H1 (cell line): ENCODE measurements around the gene GIPR. TPM values are rescaled to one million over a fixed set of nuclear protein-coding genes. Genes with fewer than 3 reads are reported as not detected.

Source experiments
- BRCA1 ChIP-seq: IDR thresholded peaks from 2 replicates; pipeline ENCODE4 v1.6.1; 2012; ENCODE audit warnings: low read depth, low read length, improper control_type of control experiment
- CBX8 ChIP-seq: fragments of 300-800, 300-1000 bp; sonication (generic); IDR thresholded peaks from 2 replicates; pipeline ENCODE4 v1.7.1; 2016; ENCODE audit warnings: low read depth, low read length, borderline replicate concordance
- CHD2 ChIP-seq: IDR thresholded peaks from 2 replicates; pipeline ENCODE4 v1.6.1; 2012; ENCODE audit warnings: low read length, improper control_type of control experiment
- CREB1 ChIP-seq: IDR thresholded peaks from 2 replicates; pipeline ENCODE4 v1.6.1; 2012; ENCODE audit warnings: inconsistent platforms
- E2F6 ChIP-seq: IDR thresholded peaks from 2 replicates; pipeline ENCODE4 v1.6.1; 2012; ENCODE audit warnings: inconsistent platforms
- EP300 ChIP-seq, 2 experiments: IDR thresholded peaks; 1 replicate in 1 of 2; 2 replicates in 1 of 2; pipeline ENCODE4 v1.6.1; 2011 to 2012; ENCODE audit warnings: low read depth in 2 of 2, low read length in 2 of 2, mild to moderate bottlenecking in 2 of 2, borderline replicate concordance in 1 of 2, inconsistent platforms in 1 of 2, moderate library complexity in 1 of 2
- JUND ChIP-seq: IDR thresholded peaks from 2 replicates; pipeline ENCODE4 v1.6.1; 2011; ENCODE audit warnings: mild to moderate bottlenecking, improper control_type of control experiment, low read length
- KDM5A ChIP-seq: fragments of 200-600 bp; IDR thresholded peaks from 2 replicates; pipeline ENCODE4 v1.7.1; 2012; ENCODE audit warnings: mild to moderate bottlenecking, low read length, inconsistent platforms, mixed read lengths
- MAFK ChIP-seq: IDR thresholded peaks from 2 replicates; pipeline ENCODE4 v1.6.1; 2012; ENCODE audit warnings: low read depth, mild to moderate bottlenecking, improper control_type of control experiment, low read length
- MAX ChIP-seq: IDR thresholded peaks from 2 replicates; pipeline ENCODE4 v1.6.1; 2012; ENCODE audit warnings: inconsistent platforms
- NRF1 ChIP-seq: IDR thresholded peaks from 2 replicates; pipeline ENCODE4 v1.6.1; 2011; ENCODE audit warnings: mild to moderate bottlenecking, low read depth, low read length, improper control_type of control experiment
- POLR2AphosphoS5 ChIP-seq: IDR thresholded peaks from 2 replicates; pipeline ENCODE4 v1.6.1; 2011; ENCODE audit warnings: low read depth, low read length
- RAD21 ChIP-seq, 2 experiments: IDR thresholded peaks in 1 of 2; conservative IDR thresholded peaks in 1 of 2; 2 replicates each; pipeline ENCODE4 v1.6.1; 2011; ENCODE audit warnings: low read depth in 2 of 2, low read length in 2 of 2, improper control_type of control experiment in 1 of 2, inconsistent platforms in 1 of 2, mild to moderate bottlenecking in 1 of 2, moderate library complexity in 1 of 2
- RFX5 ChIP-seq: IDR thresholded peaks from 2 replicates; pipeline ENCODE4 v1.6.1; 2011; ENCODE audit warnings: low read depth, low read length, improper control_type of control experiment, borderline replicate concordance
- RXRA ChIP-seq: IDR thresholded peaks from 2 replicates; pipeline ENCODE4 v1.6.1; 2011; ENCODE audit warnings: low read depth, mild to moderate bottlenecking, low read length, moderate library complexity; ENCODE audit not compliant: insufficient read depth
- SAP30 ChIP-seq: fragments of 300-600 bp; sonication (generic); IDR thresholded peaks from 2 replicates; pipeline ENCODE4 v1.7.1; 2012; ENCODE audit warnings: low read length, moderate library complexity, mild to moderate bottlenecking, inconsistent platforms; ENCODE audit not compliant: insufficient read depth, insufficient replicate concordance
- SIN3A ChIP-seq, 2 experiments: IDR thresholded peaks in 1 of 2; conservative IDR thresholded peaks in 1 of 2; 2 replicates each; pipeline ENCODE4 v1.6.1; 2011 to 2012; ENCODE audit warnings: low read length in 2 of 2, improper control_type of control experiment in 1 of 2, low read depth in 1 of 2, mild to moderate bottlenecking in 1 of 2
- SIX5 ChIP-seq: IDR thresholded peaks from 2 replicates; pipeline ENCODE4 v1.6.1; 2011; ENCODE audit warnings: mild to moderate bottlenecking, low read depth, low read length
- SP4 ChIP-seq: IDR thresholded peaks from 2 replicates; pipeline ENCODE4 v1.6.1; 2012; ENCODE audit warnings: low read length, inconsistent platforms
- TBP ChIP-seq: IDR thresholded peaks from 2 replicates; pipeline ENCODE4 v1.6.1; 2011; ENCODE audit warnings: low read depth, low read length, improper control_type of control experiment
- YY1 ChIP-seq: IDR thresholded peaks from 2 replicates; pipeline ENCODE4 v1.6.1; 2011; ENCODE audit warnings: low read depth, mild to moderate bottlenecking, low read length
- polyA plus RNA-seq, 7 experiments: library from polyadenylated mRNA; depleted of rRNA in 3 of 7; stranded (reverse) in 5 of 7; unstranded in 2 of 7; fragments of >200 nt in 5 of 7; fragments of 200-250 nt in 2 of 7; gene quantifications; 1 replicate in 5 of 7; 2 replicates in 1 of 7; 4 replicates in 1 of 7; pipeline versions ENCODE4 v1.2.1 to v1.2.3, GENCODE V29; 2011 to 2013; ENCODE audit warnings: missing spikeins in 2 of 7, mixed read lengths in 2 of 7
- total RNA-seq: library from RNA; stranded (reverse); fragmentation: NEBNext Ultra II Directional; extraction: Animal tissue kit (Norgen Biotek cat#: 25700); gene quantifications from 2 replicates; pipeline ENCODE4 v1.2.1, GENCODE V29; 2021
- TF ChIP-seq, protein P1 (sequence below): IDR thresholded peaks from 2 replicates; pipeline ENCODE4 v1.6.1; 2011; ENCODE audit warnings: low read length, improper control_type of control experiment

Gene GIPR
- total and polyA plus RNA-seq, 2 of the 8 experiments (the other 6 are each of a cell fraction or from before 2014, with no cell fraction given) = 0.42 to 1.3 TPM

- TF ChIP-seq RXRA = no peak
- peak; percentile 33; the same call in 1 of the 2 replicates for TF ChIP-seq E2F6
- no peak for TF ChIP-seq CHD2
- no peak for TF ChIP-seq RAD21 (IDR thresholded peaks at IDR 0.05 in 1 of 2, conservative IDR thresholded peaks at IDR 0.05 in 1 of 2; ENCODE audit: low read depth in 2 of 2, low read length in 2 of 2)
- peak; percentile 40 to 92 for TF ChIP-seq SIN3A (conservative IDR thresholded peaks at IDR 0.05 in 1 of 2, IDR thresholded peaks at IDR 0.05 in 1 of 2; ENCODE audit: low read depth in 1 of 2, low read length in 2 of 2)
- TF ChIP-seq, protein P1, sequence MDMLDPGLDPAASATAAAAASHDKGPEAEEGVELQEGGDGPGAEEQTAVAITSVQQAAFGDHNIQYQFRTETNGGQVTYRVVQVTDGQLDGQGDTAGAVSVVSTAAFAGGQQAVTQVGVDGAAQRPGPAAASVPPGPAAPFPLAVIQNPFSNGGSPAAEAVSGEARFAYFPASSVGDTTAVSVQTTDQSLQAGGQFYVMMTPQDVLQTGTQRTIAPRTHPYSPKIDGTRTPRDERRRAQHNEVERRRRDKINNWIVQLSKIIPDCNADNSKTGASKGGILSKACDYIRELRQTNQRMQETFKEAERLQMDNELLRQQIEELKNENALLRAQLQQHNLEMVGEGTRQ = no peak; the same call in 1 of the 2 replicates
- TF ChIP-seq JUND = no peak
- peak; percentile 99 for TF ChIP-seq POLR2AphosphoS5
- no peak for TF ChIP-seq SP4
- TF ChIP-seq BRCA1 = no peak
- TF ChIP-seq NRF1 = peak; percentile 63
- TF ChIP-seq YY1 = no peak
- no peak for TF ChIP-seq RFX5
- peak; percentile 59; the same call in 1 of the 2 replicates for TF ChIP-seq KDM5A
- peak; percentile 69 for TF ChIP-seq SAP30
- no peak for TF ChIP-seq MAFK
- TF ChIP-seq EP300 (IDR thresholded peaks at IDR 0.05; ENCODE audit: borderline replicate concordance in 1 of 2, low read depth in 2 of 2, low read length in 2 of 2) = no peak
- TF ChIP-seq CREB1 = no peak
- peak; percentile 82 for TF ChIP-seq TBP
- TF ChIP-seq MAX = peak; percentile 39; the same call in 1 of the 2 replicates
- TF ChIP-seq SIX5 = no peak
- no peak for TF ChIP-seq CBX8
Observed at GRCh38 chr19:45691516-45692186, 23.6 kb downstream of the GIPR start, which contains the start of gene SNRPD2 (continued).
